WTC11 (cell line): ENCODE data around the gene IFITM2. TPM values are rescaled to one million over a fixed set of nuclear protein-coding genes. Genes with fewer than 3 reads are reported as not detected.

Experiments
- ATAC-seq: fragments of 200-7000 bp; cut with Tn5 transposase; 2 replicates; pipeline ENCODE4 v1.10.0; 2021; ENCODE audit warnings: mild to moderate bottlenecking, moderate library complexity
- CTCF ChIA-PET: fragments of 300-600 bp; sonication (Branson Sonifier 250); formaldehyde crosslinking; loops from one replicate; lab custom pipeline; 2021; ENCODE audit warnings: antibody characterized with exemption; lab: Charles Lee
- POLR2A ChIA-PET: fragments of 350-600 bp; sonication (Branson Sonifier 250); formaldehyde crosslinking; loops from one replicate; lab custom pipeline; 2021; ENCODE audit warnings: antibody characterized with exemption; lab: Charles Lee
- DNase-seq: peaks from one replicate; pipeline ENCODE4 v3.0.0; 2021; ENCODE audit warnings: low spot score
- H3K27ac Mint-ChIP-seq: 2 replicates; pipeline ENCODE4 v1.8.0; 2021; ENCODE audit warnings: mixed read lengths
- H3K27me3 Mint-ChIP-seq: 2 replicates; pipeline ENCODE4 v1.8.0; 2021; ENCODE audit warnings: low read depth, mild to moderate bottlenecking, moderate library complexity, mixed read lengths
- H3K36me3 Mint-ChIP-seq: 2 replicates; pipeline ENCODE4 v1.8.0; 2021; ENCODE audit warnings: mixed read lengths
- H3K4me1 Mint-ChIP-seq: 2 replicates; pipeline ENCODE4 v1.8.0; 2022; ENCODE audit warnings: mixed read lengths
- H3K4me3 Mint-ChIP-seq: 2 replicates; pipeline ENCODE4 v1.8.0; 2021; ENCODE audit warnings: mild to moderate bottlenecking, moderate library complexity, mixed read lengths
- H3K9me3 Mint-ChIP-seq: 2 replicates; pipeline ENCODE4 v1.8.0; 2021; ENCODE audit warnings: mixed read lengths
- ESRRA ChIP-seq: sonication (generic); formaldehyde crosslinking; IDR thresholded peaks from 2 replicates; pipeline ENCODE4 v1.8.1; 2022; ENCODE audit warnings: mild to moderate bottlenecking, missing genetic modification reagents, borderline replicate concordance
- FOXK1 ChIP-seq: sonication (generic); formaldehyde crosslinking; IDR thresholded peaks from 2 replicates; pipeline ENCODE4 v1.8.0; 2022; ENCODE audit warnings: mild to moderate bottlenecking, moderate library complexity, missing genetic modification reagents
- MLX ChIP-seq: sonication (generic); formaldehyde crosslinking; IDR thresholded peaks from 2 replicates; pipeline ENCODE4 v1.8.1; 2023; ENCODE audit warnings: mild to moderate bottlenecking, missing genetic modification reagents, moderate library complexity
- MYBL2 ChIP-seq: sonication (generic); formaldehyde crosslinking; IDR thresholded peaks from 2 replicates; pipeline ENCODE4 v1.8.1; 2023; ENCODE audit warnings: mild to moderate bottlenecking, moderate library complexity, missing genetic modification reagents
- NFE2L1 ChIP-seq: sonication (generic); formaldehyde crosslinking; IDR thresholded peaks from 2 replicates; pipeline ENCODE4 v1.8.1; 2023; ENCODE audit warnings: missing genetic modification reagents
- ZNF263 ChIP-seq: sonication (generic); formaldehyde crosslinking; IDR thresholded peaks from 2 replicates; pipeline ENCODE4 v1.8.1; 2022; ENCODE audit warnings: low read depth, mild to moderate bottlenecking, moderate library complexity, missing genetic modification reagents
- ZNF396 ChIP-seq: fragments of 250-450 bp; sonication (Bioruptor Pico); IDR thresholded peaks from 2 replicates; pipeline ENCODE4 v1.8.0; 2021; ENCODE audit warnings: mild to moderate bottlenecking, moderate library complexity, borderline replicate concordance
- ZNF416 ChIP-seq: fragments of 250-450 bp; sonication (Bioruptor Pico); IDR thresholded peaks from 2 replicates; pipeline ENCODE4 v1.9.0; 2021; ENCODE audit warnings: mild to moderate bottlenecking, inconsistent platforms
- ZSCAN18 ChIP-seq: fragments of 250-450 bp; sonication (Bioruptor Pico); IDR thresholded peaks from 2 replicates; pipeline ENCODE4 v2.1.2; 2022; ENCODE audit warnings: mild to moderate bottlenecking, moderate library complexity
- total RNA-seq: library from RNA; stranded (reverse); gene quantifications from 3 replicates; pipeline ENCODE4 v1.2.3, GENCODE V29; 2021
- TF ChIP-seq, protein P1 (sequence below): sonication (generic); formaldehyde crosslinking; IDR thresholded peaks from 2 replicates; pipeline ENCODE4 v1.8.1; 2023; ENCODE audit warnings: mild to moderate bottlenecking, missing genetic modification reagents
- TF ChIP-seq, protein P2 (sequence below): fragments of 250-450 bp; sonication (Bioruptor Pico); IDR thresholded peaks from 2 replicates; pipeline ENCODE4 v1.8.0; 2021; ENCODE audit warnings: mild to moderate bottlenecking
- TF ChIP-seq, protein P3 (sequence below): sonication (generic); formaldehyde crosslinking; IDR thresholded peaks from 2 replicates; pipeline ENCODE4 v1.8.0; 2022; ENCODE audit warnings: missing genetic modification reagents

IFITM2 gene
- total RNA-seq, 1 experiment from 2014 or later: 436 TPM

DNA sequence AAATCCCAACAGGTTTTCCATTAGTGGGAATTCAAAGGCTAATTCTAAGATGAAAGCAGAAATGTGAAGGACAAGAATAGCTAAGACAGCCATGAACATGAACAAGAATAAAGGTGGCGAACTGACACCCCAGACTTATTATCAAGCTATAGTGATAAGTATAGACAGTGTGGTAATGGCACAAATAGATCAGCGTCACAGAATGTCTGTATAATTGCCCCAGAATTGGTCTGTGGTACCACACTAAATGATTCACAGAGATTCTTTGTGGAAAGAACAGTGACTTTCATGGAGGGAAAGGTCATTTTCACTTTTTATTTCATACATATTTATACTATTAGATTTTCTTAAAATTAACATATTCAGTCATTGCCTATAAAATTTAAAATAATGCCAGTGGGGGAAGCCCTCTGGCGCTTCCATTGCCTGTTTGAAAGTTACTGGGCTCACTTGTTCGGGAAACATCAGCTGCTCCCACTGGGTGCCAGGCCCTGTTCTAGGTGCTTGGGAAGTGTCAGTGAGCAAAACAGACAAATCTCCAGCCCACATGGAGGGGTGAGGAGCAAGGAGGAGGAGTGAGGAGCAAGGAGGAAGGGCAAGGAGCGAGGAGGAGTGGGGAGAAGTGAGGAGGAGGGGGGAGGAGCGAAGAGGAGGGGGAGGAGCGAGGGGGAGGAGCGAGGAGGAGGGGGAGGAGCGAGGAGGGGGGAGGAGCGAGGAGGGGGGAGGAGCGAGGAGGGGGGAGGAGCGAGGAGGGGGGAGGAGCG lies 40.8 kb upstream of the IFITM2 start:
- TF ChIP-seq ZNF263 (CRISPR knock-in tag) (peak; percentile 57; the same call in 1 of the 2 replicates), ZSCAN18 (CRISPR knock-in tag) (no peak)
- POLR2A ChIA-PET: interaction anchor here (1.1 kb wide), 1 partner anchor 16 kb away, joined by 3 read pairs; no protein-coding TSS in a partner anchor
- no peak overlapping the region for H3K4me3 Mint-ChIP-seq
- CTCF ChIA-PET: interaction anchor here (1.1 to 2.9 kb wide), 2 partner anchors 16 to 140 kb away, joined by 4 to 20 read pairs; no protein-coding TSS in a partner anchor
- H3K4me1 Mint-ChIP-seq: peaks cover 28% of the 10 kb centered on the region
- H3K27me3 Mint-ChIP-seq: no peaks in the 10 kb centered on the region; the same call in 1 of the 2 replicates
- ATAC-seq (no peak), DNase-seq (no peak)
- H3K9me3 Mint-ChIP-seq: peaks cover 15% of the 10 kb centered on the region
- peaks cover 5% of the 10 kb centered on the region for H3K36me3 Mint-ChIP-seq
- no peak overlapping the region for H3K27ac Mint-ChIP-seq

DNA sequence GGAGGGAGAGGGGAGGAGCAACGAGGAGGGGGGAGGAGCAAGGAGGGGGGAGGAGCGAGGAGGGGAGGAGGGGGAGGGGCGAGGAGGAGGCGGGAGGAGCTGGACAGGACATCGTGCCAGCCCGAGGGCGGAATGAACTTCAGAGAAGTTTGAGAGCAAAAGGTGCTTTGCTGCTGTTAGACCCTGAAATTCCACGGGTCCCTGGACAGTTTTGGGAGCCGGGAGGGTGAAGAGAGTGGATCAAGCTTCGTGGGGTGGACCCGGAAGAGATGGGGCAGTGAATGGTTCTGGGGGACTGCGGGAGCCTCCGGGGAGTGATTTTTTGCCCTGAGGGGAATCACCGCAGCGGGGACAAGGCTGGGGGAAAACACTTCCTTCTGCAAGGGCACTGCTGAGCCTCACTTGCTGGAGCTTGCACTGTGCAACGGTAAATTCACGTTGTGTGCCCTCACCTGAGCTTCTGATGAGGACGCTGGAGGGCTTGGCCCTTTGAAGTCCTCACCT lies 40.1 kb upstream of the IFITM2 start:
- 0 out of 2 replicates have a peak, but pooled peaks cover 3% of the 10 kb centered on the region for H3K36me3 Mint-ChIP-seq
- POLR2A ChIA-PET: interaction anchor here (1.1 kb wide), 1 partner anchor 17 kb away, joined by 3 read pairs; no protein-coding TSS in a partner anchor
- peak overlapping the region; percentile 58 for H3K4me3 Mint-ChIP-seq
- H3K9me3 Mint-ChIP-seq: peaks cover 11% of the 10 kb centered on the region; the same call in 1 of the 2 replicates
- CTCF ChIA-PET: interaction anchor here (1.1 to 2.9 kb wide), 4 partner anchors 12 to 140 kb away, joined by 4 to 20 read pairs (median 8); no protein-coding TSS in a partner anchor
- H3K27me3 Mint-ChIP-seq: no peaks in the 10 kb centered on the region; the same call in 1 of the 2 replicates
- peak; percentile 24; the same call in 1 of the 2 replicates for ATAC-seq
- peak overlapping the region; percentile 74; the same call in 1 of the 2 replicates for H3K27ac Mint-ChIP-seq
- peaks cover 28% of the 10 kb centered on the region for H3K4me1 Mint-ChIP-seq
- no peak for TF ChIP-seq NFE2L1 (CRISPR knock-in tag)
- TF ChIP-seq, protein P1, sequence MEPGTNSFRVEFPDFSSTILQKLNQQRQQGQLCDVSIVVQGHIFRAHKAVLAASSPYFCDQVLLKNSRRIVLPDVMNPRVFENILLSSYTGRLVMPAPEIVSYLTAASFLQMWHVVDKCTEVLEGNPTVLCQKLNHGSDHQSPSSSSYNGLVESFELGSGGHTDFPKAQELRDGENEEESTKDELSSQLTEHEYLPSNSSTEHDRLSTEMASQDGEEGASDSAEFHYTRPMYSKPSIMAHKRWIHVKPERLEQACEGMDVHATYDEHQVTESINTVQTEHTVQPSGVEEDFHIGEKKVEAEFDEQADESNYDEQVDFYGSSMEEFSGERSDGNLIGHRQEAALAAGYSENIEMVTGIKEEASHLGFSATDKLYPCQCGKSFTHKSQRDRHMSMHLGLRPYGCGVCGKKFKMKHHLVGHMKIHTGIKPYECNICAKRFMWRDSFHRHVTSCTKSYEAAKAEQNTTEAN: no peak
- no peak for TF ChIP-seq ESRRA (CRISPR knock-in tag)
- TF ChIP-seq MLX: no peak
- TF ChIP-seq FOXK1 (CRISPR knock-in tag): no peak
- no peak for TF ChIP-seq MYBL2 (CRISPR knock-in tag)
- TF ChIP-seq, protein P2, sequence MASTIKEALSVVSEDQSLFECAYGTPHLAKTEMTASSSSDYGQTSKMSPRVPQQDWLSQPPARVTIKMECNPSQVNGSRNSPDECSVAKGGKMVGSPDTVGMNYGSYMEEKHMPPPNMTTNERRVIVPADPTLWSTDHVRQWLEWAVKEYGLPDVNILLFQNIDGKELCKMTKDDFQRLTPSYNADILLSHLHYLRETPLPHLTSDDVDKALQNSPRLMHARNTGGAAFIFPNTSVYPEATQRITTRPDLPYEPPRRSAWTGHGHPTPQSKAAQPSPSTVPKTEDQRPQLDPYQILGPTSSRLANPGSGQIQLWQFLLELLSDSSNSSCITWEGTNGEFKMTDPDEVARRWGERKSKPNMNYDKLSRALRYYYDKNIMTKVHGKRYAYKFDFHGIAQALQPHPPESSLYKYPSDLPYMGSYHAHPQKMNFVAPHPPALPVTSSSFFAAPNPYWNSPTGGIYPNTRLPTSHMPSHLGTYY (CRISPR knock-in tag): no peak
- TF ChIP-seq, protein P3, sequence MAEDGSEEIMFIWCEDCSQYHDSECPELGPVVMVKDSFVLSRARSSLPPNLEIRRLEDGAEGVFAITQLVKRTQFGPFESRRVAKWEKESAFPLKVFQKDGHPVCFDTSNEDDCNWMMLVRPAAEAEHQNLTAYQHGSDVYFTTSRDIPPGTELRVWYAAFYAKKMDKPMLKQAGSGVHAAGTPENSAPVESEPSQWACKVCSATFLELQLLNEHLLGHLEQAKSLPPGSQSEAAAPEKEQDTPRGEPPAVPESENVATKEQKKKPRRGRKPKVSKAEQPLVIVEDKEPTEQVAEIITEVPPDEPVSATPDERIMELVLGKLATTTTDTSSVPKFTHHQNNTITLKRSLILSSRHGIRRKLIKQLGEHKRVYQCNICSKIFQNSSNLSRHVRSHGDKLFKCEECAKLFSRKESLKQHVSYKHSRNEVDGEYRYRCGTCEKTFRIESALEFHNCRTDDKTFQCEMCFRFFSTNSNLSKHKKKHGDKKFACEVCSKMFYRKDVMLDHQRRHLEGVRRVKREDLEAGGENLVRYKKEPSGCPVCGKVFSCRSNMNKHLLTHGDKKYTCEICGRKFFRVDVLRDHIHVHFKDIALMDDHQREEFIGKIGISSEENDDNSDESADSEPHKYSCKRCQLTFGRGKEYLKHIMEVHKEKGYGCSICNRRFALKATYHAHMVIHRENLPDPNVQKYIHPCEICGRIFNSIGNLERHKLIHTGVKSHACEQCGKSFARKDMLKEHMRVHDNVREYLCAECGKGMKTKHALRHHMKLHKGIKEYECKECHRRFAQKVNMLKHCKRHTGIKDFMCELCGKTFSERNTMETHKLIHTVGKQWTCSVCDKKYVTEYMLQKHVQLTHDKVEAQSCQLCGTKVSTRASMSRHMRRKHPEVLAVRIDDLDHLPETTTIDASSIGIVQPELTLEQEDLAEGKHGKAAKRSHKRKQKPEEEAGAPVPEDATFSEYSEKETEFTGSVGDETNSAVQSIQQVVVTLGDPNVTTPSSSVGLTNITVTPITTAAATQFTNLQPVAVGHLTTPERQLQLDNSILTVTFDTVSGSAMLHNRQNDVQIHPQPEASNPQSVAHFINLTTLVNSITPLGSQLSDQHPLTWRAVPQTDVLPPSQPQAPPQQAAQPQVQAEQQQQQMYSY: no peak
- TF ChIP-seq ZNF416 (CRISPR knock-in tag): no peak
- no peak for TF ChIP-seq ZNF396 (CRISPR knock-in tag)
- DNase-seq: no peak
